Activated effector memory CD4-positive, alpha-beta T cell treated with anti-CD3 and anti-CD28 coated beads, Interleukin-2, amount 50 U/mL, for 16 hours (primary cell): Measurements from ENCODE around the gene HS3ST3B1.

Experiments used
- DNase-seq: peaks from one replicate; pipeline ENCODE4 v3.0.0-alpha.2; 2020

The HS3ST3B1 gene

GRCh38 chr17:14321980-14322776 is 21.3 kb downstream of the HS3ST3B1 start:
- no peak for DNase-seq

- peak; percentile 5 for DNase-seq
Observed at GRCh38 chr17:14323522-14323981, 22.7 kb downstream of the HS3ST3B1 start.

GRCh38 chr17:14325618-14326167 is 24.8 kb downstream of the HS3ST3B1 start:
- DNase-seq = peak; percentile 14

GRCh38 chr17:14329900-14330491 is 29.1 kb downstream of the HS3ST3B1 start:
- peak; percentile 28 for DNase-seq

GRCh38 chr17:14330492-14330962 is 29.6 kb downstream of the HS3ST3B1 start:
- DNase-seq = peak; percentile 36

- peak; percentile 24 for DNase-seq
Observed at GRCh38 chr17:14331225-14331981, 30.5 kb downstream of the HS3ST3B1 start.

- DNase-seq = no peak
Observed at GRCh38 chr17:14331982-14332298, 31.1 kb downstream of the HS3ST3B1 start.

GRCh38 chr17:14332331-14332730 is 31.4 kb downstream of the HS3ST3B1 start:
- DNase-seq = peak; percentile 43

- peak; percentile 13 for DNase-seq
Observed at GRCh38 chr17:14333506-14333905, 32.6 kb downstream of the HS3ST3B1 start.

- peak; percentile 4 for DNase-seq
Observed at GRCh38 chr17:14334276-14334840, 33.5 kb downstream of the HS3ST3B1 start.

- peak; percentile 67 for DNase-seq
Observed at GRCh38 chr17:14334919-14335318, 34.0 kb downstream of the HS3ST3B1 start.

- peak; percentile 28 for DNase-seq
Observed at GRCh38 chr17:14336418-14336817, 35.5 kb downstream of the HS3ST3B1 start.

- peak; percentile 77 for DNase-seq
Observed at GRCh38 chr17:14337596-14338079, 36.8 kb downstream of the HS3ST3B1 start.

GRCh38 chr17:14340857-14341754 is 40.2 kb downstream of the HS3ST3B1 start:
- DNase-seq = no peak

GRCh38 chr17:14341866-14342265 is 41.0 kb downstream of the HS3ST3B1 start:
- no peak for DNase-seq

- no peak for DNase-seq
Observed at GRCh38 chr17:14346801-14347200, 45.9 kb downstream of the HS3ST3B1 start.

- no peak for DNase-seq
Observed at GRCh38 chr17:14351493-14351892, 50.6 kb downstream of the HS3ST3B1 start.

GRCh38 chr17:14352136-14352535 is 51.3 kb downstream of the HS3ST3B1 start:
- no peak for DNase-seq

- DNase-seq = no peak
Observed at GRCh38 chr17:14353861-14354474, 53.1 kb downstream of the HS3ST3B1 start.

- no peak for DNase-seq
Observed at GRCh38 chr17:14354807-14355206, 53.9 kb downstream of the HS3ST3B1 start.

- no peak for DNase-seq
Observed at GRCh38 chr17:14355556-14355955, 54.7 kb downstream of the HS3ST3B1 start.
